OCI-LY7 (cell line): ENCODE measurements around the gene DNAJB14. TPM values are rescaled to one million over a fixed set of nuclear protein-coding genes. Genes with fewer than 3 reads are reported as not detected.

Source experiments
- BruUV-seq: library from RNA; stranded (reverse); fragments of 400-500 nt; replicated peaks from 2 replicates; lab custom pipeline; 2021; lab: Mats Ljungman, UMichigan
- CTCF ChIA-PET: fragments of 300-600 bp; sonication (Branson Sonifier 250); formaldehyde crosslinking; loops from one replicate; lab custom pipeline; 2022; ENCODE audit warnings: antibody characterized with exemption; ENCODE audit not compliant: unreplicated experiment; lab: Charles Lee
- POLR2A ChIA-PET: fragments of 300-600 bp; sonication (Branson Sonifier 250); formaldehyde crosslinking; loops from one replicate; lab custom pipeline; 2022; ENCODE audit warnings: antibody characterized with exemption; lab: Charles Lee
- DNase-seq: peaks from one replicate; pipeline ENCODE4 v3.0.0-alpha.2; 2015; ENCODE audit warnings: low spot score
- H2AFZ ChIP-seq: fragments of 200-600 bp; sonication (generic), shearing (Covaris generic); 2 replicates; pipeline ENCODE4 v1.6.1; 2014; ENCODE audit warnings: mild to moderate bottlenecking, antibody characterized with exemption, low read length, moderate library complexity
- H3K27ac ChIP-seq: fragments of 200-600 bp; sonication (generic); 2 replicates; pipeline ENCODE4 v1.5.1; 2014; ENCODE audit warnings: mixed run types, low read depth, mild to moderate bottlenecking, moderate library complexity, low read length, inconsistent platforms; ENCODE audit not compliant: poor library complexity, severe bottlenecking
- H3K36me3 ChIP-seq: fragments of 200-600 bp; sonication (generic); 2 replicates; pipeline ENCODE4 v1.6.1; 2014; ENCODE audit warnings: mild to moderate bottlenecking, antibody characterized with exemption, low read length, moderate library complexity, mixed read lengths; ENCODE audit not compliant: insufficient read depth
- H3K4me1 ChIP-seq: fragments of 200-600 bp; sonication (generic); 2 replicates; pipeline ENCODE4 v1.5.1; 2014; ENCODE audit warnings: mild to moderate bottlenecking, low read length; ENCODE audit not compliant: insufficient read depth, poor library complexity, severe bottlenecking
- H3K4me2 ChIP-seq: fragments of 200-600 bp; sonication (generic); 2 replicates; pipeline ENCODE4 v1.6.1; 2014; ENCODE audit warnings: mild to moderate bottlenecking, low read length
- H3K4me3 ChIP-seq: fragments of 200-600 bp; sonication (generic); 2 replicates; pipeline ENCODE4 v1.5.1; 2014; ENCODE audit warnings: mild to moderate bottlenecking, low read depth, low read length; ENCODE audit not compliant: poor library complexity, severe bottlenecking
- H3K79me2 ChIP-seq: fragments of 200-600 bp; sonication (generic); 2 replicates; pipeline ENCODE4 v1.6.1; 2016; ENCODE audit warnings: low read depth, mild to moderate bottlenecking, low read length, moderate library complexity, mixed read lengths; ENCODE audit not compliant: insufficient read depth
- H3K9me2 ChIP-seq: fragments of 200-600 bp; sonication (generic); 2 replicates; pipeline ENCODE4 v1.6.1; 2016; ENCODE audit warnings: mild to moderate bottlenecking, low read length, mixed read lengths; ENCODE audit not compliant: insufficient read depth
- H3K9me3 ChIP-seq: fragments of 200-600 bp; sonication (generic); 2 replicates; pipeline ENCODE4 v1.6.1; 2014; ENCODE audit warnings: mild to moderate bottlenecking, mixed run types, low read length, mixed read lengths
- H4K20me1 ChIP-seq: fragments of 200-600 bp; sonication (generic); 2 replicates; pipeline ENCODE4 v1.6.1; 2014; ENCODE audit warnings: mild to moderate bottlenecking, antibody characterized with exemption, low read length, moderate library complexity, mixed read lengths; ENCODE audit not compliant: insufficient read depth
- CTCF ChIP-seq: fragments of 200-600 bp; sonication (generic); conservative IDR thresholded peaks from 2 replicates; pipeline ENCODE4 v1.5.1; 2014; ENCODE audit warnings: mild to moderate bottlenecking, antibody characterized with exemption, low read length, moderate library complexity, mixed read lengths
- EZH2phosphoT487 ChIP-seq: fragments of 200-600 bp; sonication (generic); IDR thresholded peaks from 2 replicates; pipeline ENCODE4 v1.6.1; 2018; ENCODE audit warnings: low read depth, borderline replicate concordance, mild to moderate bottlenecking, mixed run types, antibody characterized with exemption, low read length, moderate library complexity, mixed read lengths
- intact Hi-C: fragments of 100-400 bp; cut with micrococcal nuclease; formaldehyde crosslinking; loops from one replicate; pipeline ENCODE4 v1.10.0; 2022; ENCODE audit not compliant: unreplicated experiment
- total RNA-seq, 2 experiments: library from RNA; depleted of rRNA in 1 of 2; stranded (reverse); fragments of >200 nt in 1 of 2; shearing (Covaris generic) in 1 of 2; gene quantifications; 2 replicates each; pipeline ENCODE4 v1.2.3, GENCODE V29; 2014 to 2022

The DNAJB14 gene
- total RNA-seq, 2 experiments from 2014 or later = 13.3 to 44.9 TPM

DNA sequence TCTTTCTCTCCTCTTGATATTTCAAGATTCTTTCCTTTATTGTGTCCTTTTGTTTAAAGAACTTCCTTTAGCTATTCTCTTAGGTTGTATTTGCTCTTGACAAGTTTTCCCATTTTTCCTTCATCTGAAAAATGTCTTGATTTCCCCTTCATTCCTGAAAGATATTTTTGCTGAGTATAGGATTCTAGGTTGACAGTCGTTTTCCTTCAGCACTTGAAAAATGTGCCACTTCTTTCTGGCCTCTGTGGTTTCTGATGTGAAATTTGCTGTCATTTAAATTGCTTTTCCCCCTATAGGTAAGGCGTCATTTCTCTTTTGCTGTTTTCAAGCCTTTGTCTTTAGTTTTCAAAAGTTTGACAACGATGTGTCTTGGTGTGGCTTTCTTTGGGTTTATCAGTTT, 28.8 kb downstream of the DNAJB14 start:
- DNase-seq = no peak
- intact Hi-C loops = no loop called here
- CTCF ChIA-PET = no interaction called here
- H4K20me1 ChIP-seq = no peaks in the 10 kb centered on the region
- H3K4me3 ChIP-seq = no peak overlapping the region
- H3K36me3 ChIP-seq = peaks cover 69% of the 10 kb centered on the region
- POLR2A ChIA-PET = interaction anchor here (0.8 kb wide), 1 partner anchor 11 kb away, joined by 3 read pairs; no protein-coding TSS in a partner anchor
- no peaks in the 10 kb centered on the region for H3K9me3 ChIP-seq
- no peaks in the 10 kb centered on the region for H3K79me2 ChIP-seq
- H3K9me2 ChIP-seq = no peaks in the 10 kb centered on the region
- BruUV-seq = TSS peak; percentile 16
- no peak overlapping the region for H3K4me2 ChIP-seq
- no peak overlapping the region for H2AFZ ChIP-seq
- no peaks in the 10 kb centered on the region for H3K4me1 ChIP-seq
- TF ChIP-seq EZH2phosphoT487 (no peak), CTCF (no peak)
- H3K27ac ChIP-seq = no peak overlapping the region

DNA sequence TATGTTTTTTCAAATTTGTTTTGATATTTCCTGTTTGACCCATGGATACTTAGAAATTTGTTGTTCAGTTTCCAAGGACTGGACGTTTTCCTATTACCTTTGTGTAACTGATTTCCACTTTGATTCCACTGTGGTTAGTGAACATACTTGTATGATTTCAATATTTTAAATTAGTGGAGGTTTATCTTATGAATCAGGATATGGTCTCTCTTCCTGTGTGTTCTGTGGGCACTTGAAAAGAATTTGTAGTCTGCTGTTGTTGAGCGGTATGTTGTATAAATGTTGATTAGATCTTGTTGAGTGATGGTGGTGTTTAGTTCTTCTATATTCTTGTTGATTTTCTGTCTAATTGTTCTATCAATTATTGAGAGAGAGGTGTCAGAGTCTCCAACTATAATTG, 31.0 kb downstream of the DNAJB14 start:
- CTCF ChIA-PET = no interaction called here
- H3K4me3 ChIP-seq = no peak overlapping the region
- no peak overlapping the region for H2AFZ ChIP-seq
- DNase-seq = no peak
- H3K4me1 ChIP-seq = no peaks in the 10 kb centered on the region
- H3K79me2 ChIP-seq = no peaks in the 10 kb centered on the region
- BruUV-seq = no TSS peak
- POLR2A ChIA-PET = interaction anchor here (0.6 kb wide), 1 partner anchor 25 kb away, joined by 4 read pairs; no protein-coding TSS in a partner anchor
- H3K36me3 ChIP-seq = peaks cover 53% of the 10 kb centered on the region
- H3K4me2 ChIP-seq = no peak overlapping the region
- TF ChIP-seq CTCF (no peak), EZH2phosphoT487 (no peak)
- H4K20me1 ChIP-seq = no peaks in the 10 kb centered on the region
- H3K9me2 ChIP-seq = no peaks in the 10 kb centered on the region
- H3K9me3 ChIP-seq = no peaks in the 10 kb centered on the region
- H3K27ac ChIP-seq = no peak overlapping the region
- intact Hi-C loops = no loop called here

GRCh38 chr4:99894998-99895397, 51.4 kb downstream of the DNAJB14 start:
- Histone ChIP-seq H3K27ac (peak overlapping the region; percentile 57), H3K79me2 (peaks cover 33% of the 10 kb centered on the region), H3K4me3 (peak overlapping the region; percentile 63), H3K4me1 (peaks cover 8% of the 10 kb centered on the region), H3K4me2 (peak overlapping the region; percentile 79), H3K36me3 (peaks cover 19% of the 10 kb centered on the region; the same call in 1 of the 2 replicates), H3K9me3 (no peaks in the 10 kb centered on the region), H4K20me1 (no peaks in the 10 kb centered on the region), H2AFZ (peak overlapping the region; percentile 62), H3K9me2 (no peaks in the 10 kb centered on the region)
- no peak for DNase-seq
- intact Hi-C loops = loop anchor here (1.0 kb wide), 1 partner anchor 51 kb away; the partner anchor contains the start of gene DNAJB14
- no peak for TF ChIP-seq EZH2phosphoT487
- no peak for TF ChIP-seq CTCF
- CTCF ChIA-PET = interaction anchor here (2.0 kb wide), 1 partner anchor 49 kb away, joined by 9 read pairs; no protein-coding TSS in a partner anchor
- no TSS peak for BruUV-seq
- POLR2A ChIA-PET = interaction anchor here (0.9 to 1.8 kb wide), 5 partner anchors 33 to 331 kb away, joined by 3 to 12 read pairs (median 4); partner anchors contain the start of genes DAPP1 and TRMT10A
